GM12878 (cell line): ENCODE measurements around the gene RFX7. TPM values are rescaled to one million over a fixed set of nuclear protein-coding genes. Genes with fewer than 3 reads are reported as not detected.
"Not testable (repeated sequence)": the region's sequence is repeated elsewhere in the genome, so short reads cannot be mapped to it uniquely, and the experiment has no call there.

Source experiments
- ATAC-seq: fragments of 200-7000 bp; cut with Tn5 transposase; 3 replicates; pipeline ENCODE4 v1.9.1; 2020; ENCODE audit warnings: mild to moderate bottlenecking, moderate library complexity
- BruUV-seq: library from RNA; stranded (reverse); fragments of 400-500 nt; replicated peaks from 2 replicates; lab custom pipeline; 2021; lab: Mats Ljungman, UMichigan
- CTCF ChIA-PET: fragments of 300-600 bp; sonication (Branson Sonifier 250); formaldehyde crosslinking; extraction: SDS; loops from one replicate; lab custom pipeline; 2021; ENCODE audit warnings: inconsistent platforms; lab: Yijun Ruan, JAX
- POLR2A ChIA-PET: fragments of 350-600 bp; formaldehyde crosslinking; extraction: SDS; loops from one replicate; lab custom pipeline; 2021; ENCODE audit warnings: inconsistent platforms; lab: Charles Lee
- RAD21 ChIA-PET: fragments of 300-600 bp; sonication (Branson Sonifier 250); formaldehyde crosslinking; loops from one replicate; lab custom pipeline; 2023; ENCODE audit warnings: antibody characterized with exemption; ENCODE audit not compliant: unreplicated experiment; lab: Charles Lee
- SMC1A ChIA-PET: fragments of 300-600 bp; sonication (Branson Sonifier 250); formaldehyde crosslinking; loops from one replicate; lab custom pipeline; 2023; ENCODE audit not compliant: unreplicated experiment, uncharacterized antibody; lab: Charles Lee
- DNase-seq: peaks from one replicate; pipeline ENCODE4 v3.0.0-alpha.2; 2011; ENCODE audit warnings: low read depth, low spot score
- FAIRE-seq: peaks from 3 replicates; lab custom pipeline; 2011; peaks lifted over from hg19 to GRCh38; lab: Jason Lieb, UNC
- H2AFZ ChIP-seq: 2 replicates; pipeline ENCODE4 v1.6.0; 2011; ENCODE audit warnings: low read depth, low read length, control low read depth; ENCODE audit not compliant: control insufficient read depth
- H3K27ac ChIP-seq: 2 replicates; pipeline ENCODE4 v1.5.1; 2011; ENCODE audit warnings: control low read depth; ENCODE audit not compliant: control insufficient read depth, insufficient read depth
- H3K27me3 ChIP-seq, 2 experiments: replicated peaks in 1 of 2; 2 replicates each; pipeline versions ENCODE4 v1.6.0 to v1.6.1; 2011; ENCODE audit warnings: low read length in 1 of 2; ENCODE audit not compliant: control insufficient read depth in 2 of 2, insufficient read depth in 2 of 2
- H3K36me3 ChIP-seq, 2 experiments: 2 replicates each; pipeline ENCODE4 v1.5.1; 2011; ENCODE audit warnings: low read length in 1 of 2; ENCODE audit not compliant: control insufficient read depth in 2 of 2, insufficient read depth in 2 of 2
- H3K4me1 ChIP-seq: 2 replicates; pipeline ENCODE4 v1.6.1; 2011; ENCODE audit warnings: mild to moderate bottlenecking, low read length, moderate library complexity, mixed read lengths; ENCODE audit not compliant: control insufficient read depth, insufficient read depth
- H3K4me2 ChIP-seq: 2 replicates; pipeline ENCODE4 v1.6.0; 2011; ENCODE audit warnings: control low read depth; ENCODE audit not compliant: control insufficient read depth, insufficient read depth
- H3K4me3 ChIP-seq: fragments of 200-600 bp; sonication (generic); 2 replicates; pipeline ENCODE4 v1.5.1; 2016
- H3K79me2 ChIP-seq: 2 replicates; pipeline ENCODE4 v1.6.0; 2011; ENCODE audit warnings: low read length; ENCODE audit not compliant: control insufficient read depth, insufficient read depth
- H3K9ac ChIP-seq: 2 replicates; pipeline ENCODE4 v1.8.0; 2011; ENCODE audit warnings: low read length, control low read depth, mixed read lengths; ENCODE audit not compliant: control insufficient read depth, insufficient read depth
- H3K9me3 ChIP-seq: replicated peaks from 3 replicates; pipeline ENCODE4 v1.5.1; 2011; ENCODE audit warnings: mild to moderate bottlenecking, low read length; ENCODE audit not compliant: control insufficient read depth, insufficient read depth
- H4K20me1 ChIP-seq: 2 replicates; pipeline ENCODE4 v1.6.0; 2011; ENCODE audit not compliant: control insufficient read depth, insufficient read depth
- ASH2L ChIP-seq: fragments of 300-600, 200-600 bp; sonication (generic); IDR thresholded peaks from 2 replicates; pipeline ENCODE4 v1.6.1; 2017; ENCODE audit warnings: low read depth, mild to moderate bottlenecking, borderline replicate concordance
- ATF3 ChIP-seq: IDR thresholded peaks from 2 replicates; pipeline ENCODE4 v1.6.1; 2011; ENCODE audit warnings: low read depth, mild to moderate bottlenecking, low read length, moderate library complexity, borderline replicate concordance; ENCODE audit errors: extremely low read depth
- E4F1 ChIP-seq: fragments of 450-650 bp; IDR thresholded peaks from 2 replicates; pipeline ENCODE4 v1.6.1; 2018; ENCODE audit warnings: borderline replicate concordance, mild to moderate bottlenecking; ENCODE audit not compliant: partially characterized antibody
- GABPA ChIP-seq: IDR thresholded peaks from 2 replicates; pipeline ENCODE4 v1.6.1; 2014; ENCODE audit warnings: antibody characterized with exemption, low read depth, mild to moderate bottlenecking, inconsistent platforms
- MTA3 ChIP-seq: IDR thresholded peaks from 2 replicates; pipeline ENCODE4 v1.6.1; 2012; ENCODE audit warnings: low read length, inconsistent platforms, borderline replicate concordance
- NR2F1 ChIP-seq: fragments of 450-650 bp; conservative IDR thresholded peaks from 2 replicates; pipeline ENCODE4 v1.6.1; 2017; ENCODE audit warnings: mild to moderate bottlenecking
- POU2F2 ChIP-seq: IDR thresholded peaks from 3 replicates; pipeline ENCODE4 v1.6.1; 2011; ENCODE audit warnings: low read depth, mild to moderate bottlenecking, low read length, borderline replicate concordance
- RCOR1 ChIP-seq: conservative IDR thresholded peaks from 2 replicates; pipeline ENCODE4 v1.6.1; 2012; ENCODE audit warnings: low read depth, low read length, improper control_type of control experiment
- RFX5 ChIP-seq: IDR thresholded peaks from 2 replicates; pipeline ENCODE4 v1.6.1; 2011; ENCODE audit warnings: low read depth, low read length, improper control_type of control experiment
- SP1 ChIP-seq: IDR thresholded peaks from one replicate; pipeline ENCODE4 v1.6.1; 2011; ENCODE audit warnings: low read depth, low read length
- WGBS: methylation state at CpG from one replicate; pipeline ENCODE4 v1.1.6; 2016; ENCODE audit warnings: low lambda C conversion rate; ENCODE audit not compliant: insufficient replicate concordance, insufficient coverage; ENCODE audit errors: missing lambda C conversion rate; 5-methylcytosine and 5-hydroxymethylcytosine counted together
- in situ Hi-C: fragments of 300-500 bp; cut with MboI; formaldehyde crosslinking; loops from 9 replicates; pipeline ENCODE4 v1.14.3; 2018; ENCODE audit warnings: mixed read lengths
- intact Hi-C: fragments of 100-400 bp; cut with micrococcal nuclease; formaldehyde crosslinking; loops from one replicate; pipeline ENCODE4 v1.14.2; 2022; ENCODE audit not compliant: unreplicated experiment
- polyA plus RNA-seq, 11 experiments: library from polyadenylated mRNA; depleted of rRNA in 4 of 11; unstranded in 6 of 11; stranded (reverse) in 5 of 11; fragments of >200 nt; fragmentation: Nextera tagmentation in 4 of 11; fragmentation: Illumina TruSeq in 1 of 11; extraction: Ambion mirVana in 4 of 11; extraction: Trizol in 1 of 11; gene quantifications; 1 replicate in 1 of 11; 2 replicates in 10 of 11; pipeline versions ENCODE4 v1.2.1 to v1.2.3, GENCODE V29; 2011 to 2016; ENCODE audit warnings: inconsistent platforms in 2 of 11, missing spikeins in 2 of 11, low read depth in 1 of 11
- total RNA-seq, 4 experiments: library from RNA; depleted of rRNA in 3 of 4; stranded (reverse); fragments of >200 nt in 3 of 4; fragmentation: Illumina TruSeq in 1 of 4; extraction: Trizol in 1 of 4; gene quantifications; 2 replicates each; pipeline versions ENCODE4 v1.2.1 to v1.2.3, GENCODE V29; 2013 to 2021

Gene RFX7
- total and polyA plus RNA-seq, 10 of the 15 experiments (the other 5 are each of a cell fraction or from before 2014, with no cell fraction given) = 3.2 to 31.4 (median 10.7) TPM

GRCh38 chr15:56272454-56272853, 28.8 kb upstream of the RFX7 start:
- POLR2A ChIA-PET = no interaction called here
- no peaks in the 10 kb centered on the region for H3K36me3 ChIP-seq
- SMC1A ChIA-PET = no interaction called here
- intact Hi-C loops (no loop called here), in situ Hi-C loops (no loop called here)
- no peaks in the 10 kb centered on the region for H3K79me2 ChIP-seq
- CTCF ChIA-PET = no interaction called here
- DNase-seq (no peak), FAIRE-seq (no peak), ATAC-seq (no peak)
- RAD21 ChIA-PET = no interaction called here
- H3K9ac ChIP-seq = no peak overlapping the region
- no peaks in the 10 kb centered on the region for H4K20me1 ChIP-seq
- H2AFZ ChIP-seq = no peak overlapping the region
- no peak overlapping the region for H3K27ac ChIP-seq
- no peak overlapping the region for H3K4me2 ChIP-seq
- TF ChIP-seq RFX5 (no peak), E4F1 (no peak), ATF3 (no peak), GABPA (no peak), POU2F2 (no peak), MTA3 (no peak), SP1 (no peak), NR2F1 (no peak), ASH2L (no peak), RCOR1 (no peak)
- H3K4me3 ChIP-seq = no peak overlapping the region
- H3K4me1 ChIP-seq = no peaks in the 10 kb centered on the region
- 37% methylated on average over 1 of the region's 1 CpG for WGBS
- H3K27me3 ChIP-seq = no peaks in the 10 kb centered on the region
- no peaks in the 10 kb centered on the region for H3K9me3 ChIP-seq
- no TSS peak for BruUV-seq

- RAD21 ChIA-PET, in situ Hi-C loops: not testable (repeated sequence)
Measured at GRCh38 chr15:56266465-56266864, 22.8 kb upstream of the RFX7 start.

More at GRCh38 chr15:56266465-56266864, 22.8 kb upstream of the RFX7 start:
- H3K79me2 ChIP-seq, H3K27ac ChIP-seq, ATAC-seq, SMC1A ChIA-PET, intact Hi-C loops, H4K20me1 ChIP-seq, H3K4me3 ChIP-seq, H3K9me3 ChIP-seq, POLR2A ChIA-PET, FAIRE-seq, CTCF ChIA-PET, H3K36me3 ChIP-seq, BruUV-seq, H3K4me2 ChIP-seq, H3K4me1 ChIP-seq, H3K27me3 ChIP-seq, H2AFZ ChIP-seq, DNase-seq, H3K9ac ChIP-seq: not testable (repeated sequence)
- WGBS = 87% methylated on average over 5 of the region's 5 CpGs
